Measurements from ENCODE around the gene LRRC59. TPM values are rescaled to one million over a fixed set of nuclear protein-coding genes. Genes with fewer than 3 reads are reported as not detected.
"Not testable (repeated sequence)": the region's sequence is repeated elsewhere in the genome, so short reads cannot be mapped to it uniquely, and the experiment has no call there.

Gene LRRC59
- total and polyA plus RNA-seq, 4 donors: 21.4 to 136 (median 75.6) TPM

- peak overlapping the region in 1 of 2 donors; percentile 22 for H3K9ac ChIP-seq (ENCODE audit: low read depth in 1 of 2, low read length in 2 of 2)
- H3K27ac ChIP-seq (ENCODE audit: low read depth in 1 of 2, low read length in 2 of 2): peak overlapping the region; percentile 47 to 76
Measured at GRCh38 chr17:50428831-50429424, 31.6 kb upstream of the LRRC59 start.

GRCh38 chr17:50428126-50428525 lies 30.8 kb upstream of the LRRC59 start:
- not testable (repeated sequence) for H3K27me3 ChIP-seq (ENCODE audit: control insufficient read depth in 4 of 4, insufficient read depth in 4 of 4, low read length in 3 of 4); H3K9me3 ChIP-seq (ENCODE audit: control insufficient read depth in 4 of 4, low read length in 3 of 4); DNase-seq (ENCODE audit: low spot score); H3K36me3 ChIP-seq (ENCODE audit: control insufficient read depth in 4 of 4, insufficient read depth in 3 of 4, low read depth in 1 of 4, low read length in 3 of 4); H3K4me3 ChIP-seq (ENCODE audit: low read depth in 1 of 3, low read length in 3 of 3); H3K9ac ChIP-seq (ENCODE audit: low read depth in 1 of 2, low read length in 2 of 2)
- peaks cover 22 to 47% (median 44%) of the 10 kb centered on the region in 4 donors for H3K4me1 ChIP-seq (ENCODE audit: control insufficient read depth in 4 of 4, insufficient read depth in 4 of 4, low read length in 3 of 4)
- WGBS: 77% methylated on average over 6 of the region's 6 CpGs
- peak overlapping the region in 1 of 2 donors; percentile 45 for H3K27ac ChIP-seq (ENCODE audit: low read depth in 1 of 2, low read length in 2 of 2)

More at GRCh38 chr17:50428831-50429424, 31.6 kb upstream of the LRRC59 start:
- H3K36me3 ChIP-seq (ENCODE audit: control insufficient read depth in 4 of 4, insufficient read depth in 3 of 4, low read depth in 1 of 4, low read length in 3 of 4): peaks cover 0 to 3% (median 0%) of the 10 kb centered on the region in 4 donors
- TF ChIP-seq YY1 (IDR thresholded peaks at IDR 0.05) (peak; percentile 43), HNF4G (IDR thresholded peaks at IDR 0.05) (peak; percentile 85), JUND (IDR thresholded peaks at IDR 0.05) (peak; percentile 57), CTCF (IDR thresholded peaks at IDR 0.05; ENCODE audit: low read depth, low read length, missing input control) (no peak), FOXA1 (IDR thresholded peaks at IDR 0.05) (no peak), ATF3 (IDR thresholded peaks at IDR 0.05) (peak; percentile 41), RAD21 (IDR thresholded peaks at IDR 0.05) (peak in 1 of 2 donors; percentile 52), SP1 (IDR thresholded peaks at IDR 0.05) (peak; percentile 88), RXRA (IDR thresholded peaks at IDR 0.05) (peak; percentile 75 to 85), GABPA (IDR thresholded peaks at IDR 0.05 in 1 of 2, conservative IDR thresholded peaks at IDR 0.05 in 1 of 2) (no peak), HNF4A (conservative IDR thresholded peaks at IDR 0.05) (peak; percentile 90 to 92), NR2F2 (IDR thresholded peaks at IDR 0.05) (peak; percentile 28), ZBTB33 (IDR thresholded peaks at IDR 0.05) (peak; percentile 29), REST (IDR thresholded peaks at IDR 0.05) (peak; percentile 35), MAX (IDR thresholded peaks at IDR 0.05) (peak; percentile 58)
- H3K4me3 ChIP-seq (ENCODE audit: low read depth in 1 of 3, low read length in 3 of 3): no peak overlapping the region
- DNase-seq (ENCODE audit: low spot score): no peak
- 31% methylated on average over 7 of the region's 7 CpGs for WGBS
- H3K9me3 ChIP-seq (ENCODE audit: control insufficient read depth in 4 of 4, low read length in 3 of 4): no peaks in the 10 kb centered on the region
- H3K4me1 ChIP-seq (ENCODE audit: control insufficient read depth in 4 of 4, insufficient read depth in 4 of 4, low read length in 3 of 4): peaks cover 19 to 47% (median 43%) of the 10 kb centered on the region in 4 donors
- H3K27me3 ChIP-seq (ENCODE audit: control insufficient read depth in 4 of 4, insufficient read depth in 4 of 4, low read length in 3 of 4): no peaks in the 10 kb centered on the region

Measured in liver (tissue), 9 donors.